Heart right ventricle (tissue), 16 donors: Measurements from ENCODE around the gene HMG20A. TPM values are rescaled to one million over a fixed set of nuclear protein-coding genes. Genes with fewer than 3 reads are reported as not detected.
"Not testable (repeated sequence)": the region's sequence is repeated elsewhere in the genome, so short reads cannot be mapped to it uniquely, and the experiment has no call there.

ENCODE experiments used
- ATAC-seq, 8 donors: fragments of 200-7000 bp; cut with Tn5 transposase; one replicate each; pipeline ENCODE4 v1.9.1; 2020; ENCODE audit warnings: mild to moderate bottlenecking in 8 of 8, moderate library complexity in 8 of 8, moderate number of reproducible peaks in 1 of 8
- DNase-seq, 2 donors: peaks; one replicate each; pipeline ENCODE4 v3.0.0-alpha.2; 2020
- H3K27ac ChIP-seq, 10 donors: fragments of 200-600 bp; sonication (generic) in 2 of 10; one replicate each; pipeline versions ENCODE4 v1.5.0 to v1.8.0; 2020 to 2022; ENCODE audit warnings: mild to moderate bottlenecking in 3 of 10
- H3K27me3 ChIP-seq, 7 donors: fragments of 200-600 bp; one replicate each; pipeline ENCODE4 v1.8.0; 2021 to 2022; ENCODE audit warnings: mild to moderate bottlenecking in 2 of 7
- H3K36me3 ChIP-seq, 9 donors: fragments of 200-600 bp; sonication (generic) in 1 of 9; one replicate each; pipeline versions ENCODE4 v1.5.0 to v1.8.0; 2020 to 2022; ENCODE audit warnings: mild to moderate bottlenecking in 2 of 9
- H3K4me1 ChIP-seq, 9 donors: fragments of 200-600 bp; sonication (generic) in 1 of 9; one replicate each; pipeline versions ENCODE4 v1.5.0 to v1.8.0; 2020 to 2022; ENCODE audit warnings: mild to moderate bottlenecking in 4 of 9
- H3K4me3 ChIP-seq, 10 donors: fragments of 200-600 bp; sonication (generic) in 2 of 10; one replicate each; pipeline versions ENCODE4 v1.5.0 to v1.8.0; 2020 to 2022; ENCODE audit warnings: mild to moderate bottlenecking in 7 of 10, moderate library complexity in 2 of 10
- H3K9me3 ChIP-seq, 11 donors: fragments of 200-600 bp in 10 of 11; sonication (generic) in 2 of 11; one replicate each; pipeline versions ENCODE4 v1.5.0 to v1.8.0; 2013 to 2022; ENCODE audit warnings: mild to moderate bottlenecking in 2 of 11, control low read depth in 1 of 11, moderate library complexity in 1 of 11
- CTCF ChIP-seq, 9 donors: fragments of 200-600 bp; sonication (generic) in 2 of 9; IDR thresholded peaks; one replicate each; pipeline versions ENCODE4 v1.5.0 to v1.8.0; 2021 to 2022; ENCODE audit warnings: antibody characterized with exemption in 9 of 9, mild to moderate bottlenecking in 5 of 9, moderate library complexity in 1 of 9
- WGBS, 2 donors: extraction: QIAGEN DNeasy Blood & Tissue Kit; methylation state at CpG; one replicate each; pipeline ENCODE4 v1.1.7; 2013; ENCODE audit warnings: inconsistent platforms in 1 of 2; 5-methylcytosine and 5-hydroxymethylcytosine counted together
- intact Hi-C, 10 donors: fragments of 100-400 bp; cut with DNase I; formaldehyde crosslinking; loops; one replicate each; pipeline versions ENCODE4 v1.11.1 to v1.14.2; 2022
- polyA plus RNA-seq, 2 donors: library from polyadenylated mRNA; stranded (reverse); fragments of 200-250 nt; gene quantifications; one replicate each; pipeline ENCODE4 v1.2.3, GENCODE V29; 2013
- total RNA-seq, 10 donors: library from RNA; stranded (reverse); fragmentation: NEBNext Ultra II Directional in 3 of 10; extraction: Animal tissue kit (Norgen Biotek cat#: 25700) in 3 of 10; gene quantifications; one replicate each; pipeline versions ENCODE4 v1.2.1 to v1.2.4, GENCODE V29; 2021 to 2023
- donor health status: Arrhythmogenic right ventricular cardiomyopathy.
- donor health status: ischemic (EF 13 %, LVEDD 7.1; RV severe dilation, severe dysfunction).
- donor health status: healthy with polysubstance abuse.
- donor health status: DM: no; HTN: yes; CAD: no.
- donor health status: DM: no; HTN: no; CAD: no.
- donor health status: ischemic (EF 25% LVEDD 6.9; RV normal size, moderate dysfunction).
- donor health status: ischemic (EF 25% LVEDD 5.7; RV mildly dilated, moderate dysfunction).
- donor health status: healthy.
- donor health status: DM: yes; HTN: yes; CAD: no.
- donor health status: Ischemic cardiomyopathy.
- donor health status: ischemic (EF 35%, LVEDD 5.7; RV mildly dilated, moderate dysfunction).
- donor health status: nonischemic (EF 11% LVEDD 7.7; RV severe dilation, severe dysfunction).
- donor health status: DM: yes; HTN: yes; CAD: no.
- donor health status: PGD.
- donor health status: ischemic (EF 29% LVEDD 5.4; RV normal size, mild dysfunction).
- donor health status: nonischemic (EF 23%, LVEDD 6.1; RV moderate dilation, normal function).

Gene HMG20A
- total and polyA plus RNA-seq, 12 donors: 9.9 to 60.2 (median 37.5) TPM

GRCh38 chr15:77400258-77400657, 20.4 kb upstream of the HMG20A start:
- Histone ChIP-seq H3K4me3 (no peak overlapping the region), H3K36me3 (no peaks in the 10 kb centered on the region), H3K27ac (no peak overlapping the region), H3K4me1 (peaks cover 0 to 37% (median 13%) of the 10 kb centered on the region in 9 donors), H3K27me3 (no peaks in the 10 kb centered on the region), H3K9me3 (peaks cover 0 to 56% (median 33%) of the 10 kb centered on the region in 11 donors)
- intact Hi-C loops: no loop called here
- TF ChIP-seq CTCF (IDR thresholded peaks at IDR 0.05): no peak
- 98 to 99% methylated on average over 1 of the region's 1 CpG for WGBS, 2 donors
- ATAC-seq (no peak), DNase-seq (no peak)

- ATAC-seq (no peak), DNase-seq (no peak)
- no peaks in the 10 kb centered on the region for H3K36me3 ChIP-seq
- 21 to 28% methylated on average over 1 of the region's 1 CpG for whole genome bisulfite sequencing, 2 donors
- H3K9me3 ChIP-seq: peaks cover 0 to 39% (median 26%) of the 10 kb centered on the region in 11 donors
- peaks cover 3 to 48% (median 22%) of the 10 kb centered on the region in 9 donors for H3K4me1 ChIP-seq
- intact Hi-C loops: no loop called here
- no peak overlapping the region for H3K27ac ChIP-seq
- no peak for TF ChIP-seq CTCF (IDR thresholded peaks at IDR 0.05)
- H3K4me3 ChIP-seq: no peak overlapping the region
- H3K27me3 ChIP-seq: no peaks in the 10 kb centered on the region
Observed at GRCh38 chr15:77402740-77403379, 17.8 kb upstream of the HMG20A start.

- intact Hi-C loops, ATAC-seq, DNase-seq, H3K27me3 ChIP-seq, H3K4me3 ChIP-seq, H3K27ac ChIP-seq, H3K36me3 ChIP-seq: not testable (repeated sequence)
- WGBS, 2 donors: 92 to 100% methylated on average over 1 of the region's 1 CpG
- Histone ChIP-seq H3K9me3 (peaks cover 0 to 11% (median 0%) of the 10 kb centered on the region in 11 donors), H3K4me1 (peaks cover 6 to 76% (median 42%) of the 10 kb centered on the region in 9 donors)
Observed at GRCh38 chr15:77406173-77406759, 14.4 kb upstream of the HMG20A start.

- 95% methylated on average over 4 of the region's 4 CpGs for WGBS, 2 donors
- intact Hi-C loops: no loop called here
- peaks cover 0 to 11% (median 0%) of the 10 kb centered on the region in 11 donors for H3K9me3 ChIP-seq
Observed at GRCh38 chr15:77406846-77407245, 13.8 kb upstream of the HMG20A start.

More at GRCh38 chr15:77406846-77407245, 13.8 kb upstream of the HMG20A start:
- H3K27me3 ChIP-seq: no peaks in the 10 kb centered on the region
- no peak overlapping the region for H3K27ac ChIP-seq
- no peak for DNase-seq
- H3K4me3 ChIP-seq: no peak overlapping the region
- ATAC-seq: no peak
- H3K4me1 ChIP-seq: peaks cover 6 to 80% (median 46%) of the 10 kb centered on the region in 9 donors
- no peaks in the 10 kb centered on the region for H3K36me3 ChIP-seq
- TF ChIP-seq CTCF (IDR thresholded peaks at IDR 0.05): no peak
